NB4 (cell line): ENCODE data around the gene SMIM5.

ENCODE experiments used
- DNase-seq: peaks from one replicate; pipeline ENCODE4 v3.0.0; 2010; ENCODE audit warnings: low read depth
- H3K4me3 ChIP-seq: one replicate; pipeline ENCODE4 v1.5.1; 2011; ENCODE audit warnings: mild to moderate bottlenecking, low read depth, low read length, moderate library complexity
- MYC ChIP-seq: IDR thresholded peaks from 2 replicates; pipeline ENCODE4 v1.6.1; 2011; ENCODE audit warnings: low read depth, low read length
- POLR2A ChIP-seq: IDR thresholded peaks from 2 replicates; pipeline ENCODE4 v1.6.1; 2011; ENCODE audit warnings: mild to moderate bottlenecking; ENCODE audit not compliant: insufficient read length; ENCODE audit errors: extremely low read depth
- TF ChIP-seq, protein P1 (sequence below): IDR thresholded peaks from 2 replicates; pipeline ENCODE4 v1.6.1; 2011; ENCODE audit warnings: low read depth, low read length
- TF ChIP-seq, protein P2 (sequence below): IDR thresholded peaks from one replicate; pipeline ENCODE4 v1.5.1; 2012; ENCODE audit warnings: low read depth, low read length

SMIM5 gene

DNA sequence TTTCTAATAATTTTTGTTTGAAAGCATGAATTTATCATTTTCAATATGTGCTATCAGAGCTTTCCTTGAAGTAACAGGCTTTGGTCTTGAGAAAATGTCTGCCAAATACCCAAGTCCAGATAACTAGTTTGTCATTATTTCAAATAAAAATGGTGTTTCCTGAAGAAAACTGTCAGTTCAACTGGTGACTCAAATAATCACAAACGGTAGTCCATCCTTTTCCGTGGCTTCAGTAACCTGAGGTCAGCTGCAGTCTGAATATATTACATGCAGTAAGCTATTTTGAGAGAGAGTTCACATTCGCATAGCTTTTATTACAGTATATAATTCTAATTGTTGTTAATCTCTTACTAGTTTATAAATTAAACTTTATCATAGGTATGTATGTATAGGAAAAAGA is 43.2 kb downstream of the SMIM5 start:
- TF ChIP-seq POLR2A (no peak), MYC (no peak)
- TF ChIP-seq, protein P1, sequence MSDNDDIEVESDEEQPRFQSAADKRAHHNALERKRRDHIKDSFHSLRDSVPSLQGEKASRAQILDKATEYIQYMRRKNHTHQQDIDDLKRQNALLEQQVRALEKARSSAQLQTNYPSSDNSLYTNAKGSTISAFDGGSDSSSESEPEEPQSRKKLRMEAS: no peak
- TF ChIP-seq, protein P2, sequence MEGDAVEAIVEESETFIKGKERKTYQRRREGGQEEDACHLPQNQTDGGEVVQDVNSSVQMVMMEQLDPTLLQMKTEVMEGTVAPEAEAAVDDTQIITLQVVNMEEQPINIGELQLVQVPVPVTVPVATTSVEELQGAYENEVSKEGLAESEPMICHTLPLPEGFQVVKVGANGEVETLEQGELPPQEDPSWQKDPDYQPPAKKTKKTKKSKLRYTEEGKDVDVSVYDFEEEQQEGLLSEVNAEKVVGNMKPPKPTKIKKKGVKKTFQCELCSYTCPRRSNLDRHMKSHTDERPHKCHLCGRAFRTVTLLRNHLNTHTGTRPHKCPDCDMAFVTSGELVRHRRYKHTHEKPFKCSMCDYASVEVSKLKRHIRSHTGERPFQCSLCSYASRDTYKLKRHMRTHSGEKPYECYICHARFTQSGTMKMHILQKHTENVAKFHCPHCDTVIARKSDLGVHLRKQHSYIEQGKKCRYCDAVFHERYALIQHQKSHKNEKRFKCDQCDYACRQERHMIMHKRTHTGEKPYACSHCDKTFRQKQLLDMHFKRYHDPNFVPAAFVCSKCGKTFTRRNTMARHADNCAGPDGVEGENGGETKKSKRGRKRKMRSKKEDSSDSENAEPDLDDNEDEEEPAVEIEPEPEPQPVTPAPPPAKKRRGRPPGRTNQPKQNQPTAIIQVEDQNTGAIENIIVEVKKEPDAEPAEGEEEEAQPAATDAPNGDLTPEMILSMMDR: no peak
- DNase-seq: no peak
- H3K4me3 ChIP-seq: no peak overlapping the region

DNA sequence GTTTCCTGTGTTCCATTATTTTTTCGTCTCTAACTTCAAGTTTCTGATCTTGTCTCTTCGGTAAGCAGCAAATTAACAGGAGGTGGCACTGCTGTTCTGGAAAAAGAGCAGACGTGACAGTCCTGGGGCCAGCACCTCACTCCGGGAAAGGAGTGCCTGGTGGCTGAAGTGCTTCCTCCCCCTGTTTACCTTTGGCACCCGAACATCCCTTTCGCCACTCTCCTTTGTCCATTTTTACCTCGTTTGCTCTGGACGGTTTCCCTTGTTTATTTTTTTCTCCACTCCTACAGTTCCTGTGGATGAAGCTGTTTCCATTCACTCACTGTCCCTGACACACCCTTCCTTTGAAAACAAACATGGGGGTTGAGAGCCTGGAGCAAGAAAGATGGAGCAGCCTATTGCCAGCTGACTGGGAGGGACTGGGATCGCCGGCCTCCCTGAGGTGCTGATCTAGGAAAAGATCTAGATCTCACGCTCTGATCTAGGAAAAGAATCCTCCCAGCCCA is 46.5 kb downstream of the SMIM5 start:
- no peak for DNase-seq
- H3K4me3 ChIP-seq: no peak overlapping the region
- TF ChIP-seq, protein P1: no peak
- TF ChIP-seq POLR2A (no peak), MYC (no peak)
- TF ChIP-seq, protein P2: no peak

GRCh38 chr17:75680431-75680830 is 47.2 kb downstream of the SMIM5 start:
- TF ChIP-seq POLR2A (no peak), MYC (no peak)
- TF ChIP-seq, protein P1: no peak
- TF ChIP-seq, protein P2: no peak
- DNase-seq: no peak
- no peak overlapping the region for H3K4me3 ChIP-seq

DNA sequence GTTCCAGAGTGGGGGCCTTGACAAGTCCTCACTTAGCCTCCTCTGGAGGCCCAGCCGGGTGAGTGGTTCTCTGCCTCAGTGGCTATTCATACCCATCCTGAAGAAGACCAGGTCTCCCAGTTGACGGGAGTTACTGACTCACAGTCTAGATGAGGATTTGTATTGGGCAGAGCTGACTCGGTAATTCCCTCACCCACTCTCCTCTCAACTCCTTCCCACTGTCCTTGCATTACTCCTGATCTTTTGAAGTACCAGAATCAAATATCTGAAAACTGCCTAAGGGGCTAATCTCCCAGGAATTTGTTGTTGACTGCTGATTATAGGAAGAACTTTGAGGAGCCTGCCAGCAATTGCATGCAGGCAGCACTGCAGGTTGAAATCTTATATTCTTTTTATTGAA is 48.1 kb downstream of the SMIM5 start:
- TF ChIP-seq, protein P1: no peak
- TF ChIP-seq MYC (no peak), POLR2A (no peak)
- TF ChIP-seq, protein P2: no peak
- no peak overlapping the region for H3K4me3 ChIP-seq
- no peak for DNase-seq

DNA sequence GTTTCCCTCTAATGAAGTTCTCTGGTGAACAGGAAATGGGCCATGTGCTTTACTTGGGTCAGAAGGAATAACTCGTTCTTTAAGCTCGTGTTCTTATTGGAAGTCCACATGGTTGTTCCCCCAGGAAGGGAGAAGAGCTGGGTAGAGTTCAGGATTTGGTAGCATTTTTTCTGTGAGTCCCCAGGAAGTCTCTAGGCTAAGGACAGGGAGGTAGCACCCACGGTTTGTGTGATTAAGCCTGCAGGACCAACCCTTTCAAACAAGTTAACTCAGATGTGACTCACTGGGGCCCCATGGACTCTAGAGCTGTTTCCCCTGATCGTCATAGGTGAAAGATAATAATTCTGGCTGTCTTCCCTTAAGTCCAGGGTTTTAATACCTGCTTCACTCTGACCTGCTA is 50.3 kb downstream of the SMIM5 start:
- TF ChIP-seq, protein P2: no peak
- TF ChIP-seq, protein P1: peak; percentile 39; the same call in 1 of the 2 replicates
- peak; percentile 27 for DNase-seq
- no peak overlapping the region for H3K4me3 ChIP-seq

GRCh38 chr17:75684249-75684648 is 51.0 kb downstream of the SMIM5 start:
- DNase-seq: no peak
- TF ChIP-seq, protein P2: no peak
- TF ChIP-seq, protein P1: no peak
- TF ChIP-seq POLR2A: no peak
- TF ChIP-seq MYC: no peak
- H3K4me3 ChIP-seq: no peak overlapping the region
